ENCODE data around the gene PCID2.

- TF ChIP-seq, protein P1, sequence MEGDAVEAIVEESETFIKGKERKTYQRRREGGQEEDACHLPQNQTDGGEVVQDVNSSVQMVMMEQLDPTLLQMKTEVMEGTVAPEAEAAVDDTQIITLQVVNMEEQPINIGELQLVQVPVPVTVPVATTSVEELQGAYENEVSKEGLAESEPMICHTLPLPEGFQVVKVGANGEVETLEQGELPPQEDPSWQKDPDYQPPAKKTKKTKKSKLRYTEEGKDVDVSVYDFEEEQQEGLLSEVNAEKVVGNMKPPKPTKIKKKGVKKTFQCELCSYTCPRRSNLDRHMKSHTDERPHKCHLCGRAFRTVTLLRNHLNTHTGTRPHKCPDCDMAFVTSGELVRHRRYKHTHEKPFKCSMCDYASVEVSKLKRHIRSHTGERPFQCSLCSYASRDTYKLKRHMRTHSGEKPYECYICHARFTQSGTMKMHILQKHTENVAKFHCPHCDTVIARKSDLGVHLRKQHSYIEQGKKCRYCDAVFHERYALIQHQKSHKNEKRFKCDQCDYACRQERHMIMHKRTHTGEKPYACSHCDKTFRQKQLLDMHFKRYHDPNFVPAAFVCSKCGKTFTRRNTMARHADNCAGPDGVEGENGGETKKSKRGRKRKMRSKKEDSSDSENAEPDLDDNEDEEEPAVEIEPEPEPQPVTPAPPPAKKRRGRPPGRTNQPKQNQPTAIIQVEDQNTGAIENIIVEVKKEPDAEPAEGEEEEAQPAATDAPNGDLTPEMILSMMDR (IDR thresholded peaks at IDR 0.05), result no peak
- no peak for TF ChIP-seq POLR2A (IDR thresholded peaks at IDR 0.05)
Measured at GRCh38 chr13:113145496-113145895, 63.0 kb downstream of the PCID2 start.
